DOHH2 (cell line): ENCODE results near the gene SEC31B.

Experiments used
- CTCF ChIP-seq: fragments of 200-600 bp; sonication (generic); IDR thresholded peaks from one replicate; pipeline ENCODE4 v1.5.1; 2014; ENCODE audit warnings: antibody characterized with exemption, mild to moderate bottlenecking, low read depth, low read length; ENCODE audit not compliant: poor library complexity, severe bottlenecking
- EZH2phosphoT487 ChIP-seq: fragments of 200-600 bp; sonication (generic); IDR thresholded peaks from 2 replicates; pipeline ENCODE4 v1.6.1; 2017; ENCODE audit warnings: borderline replicate concordance, mild to moderate bottlenecking, antibody characterized with exemption, low read length, moderate library complexity, mixed read lengths

GRCh38 chr10:100510533-100511308, 8.9 kb downstream of the SEC31B start:
- no peak for TF ChIP-seq CTCF
- TF ChIP-seq EZH2phosphoT487 = no peak
